ENCODE measurements around the gene JARID2.

The JARID2 gene

GRCh38 chr6:15421945-15422733, 176.3 kb downstream of the JARID2 start:
- DNase-seq (ENCODE audit: low read depth) = no peak

DNA sequence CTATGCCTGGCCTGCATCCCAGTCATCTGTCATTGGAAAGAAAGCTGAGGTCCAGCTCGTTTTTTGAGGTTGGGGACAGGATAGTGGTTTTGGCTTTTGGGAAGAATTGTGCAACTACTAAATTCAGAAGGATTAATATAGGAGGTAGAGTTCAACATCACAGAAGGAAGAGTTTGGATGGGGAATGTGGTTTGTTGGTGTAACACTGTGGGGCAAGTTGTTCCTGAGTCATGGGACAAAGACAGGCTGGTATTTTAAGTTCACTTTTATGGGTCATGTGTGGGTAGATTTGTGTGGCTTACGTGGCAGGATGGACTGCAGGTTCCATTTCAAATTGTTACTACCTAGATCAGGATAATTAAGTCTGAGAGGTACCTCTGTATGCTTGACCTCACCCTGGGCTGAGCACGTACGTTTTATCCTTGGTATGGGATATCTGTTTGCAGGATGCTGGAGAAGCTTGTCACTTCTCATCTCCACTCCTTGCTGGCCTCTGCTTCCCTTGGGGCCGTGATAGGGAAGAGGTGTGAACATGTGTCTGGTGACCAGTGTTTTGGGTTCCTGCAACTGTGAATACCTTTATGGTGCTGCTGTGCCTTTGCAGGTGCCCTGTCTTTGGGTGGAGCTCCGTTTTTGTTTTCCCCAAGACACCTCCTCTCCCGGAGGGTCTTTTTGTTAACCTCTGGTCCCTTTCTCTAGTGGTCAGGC, 177.6 kb downstream of the JARID2 start:
- no peak for DNase-seq (ENCODE audit: low read depth)

- DNase-seq (ENCODE audit: low read depth) = no peak
Observed at GRCh38 chr6:15425947-15426346, 180.1 kb downstream of the JARID2 start.

GRCh38 chr6:15426395-15426794, 180.5 kb downstream of the JARID2 start:
- no peak for DNase-seq (ENCODE audit: low read depth)

DNA sequence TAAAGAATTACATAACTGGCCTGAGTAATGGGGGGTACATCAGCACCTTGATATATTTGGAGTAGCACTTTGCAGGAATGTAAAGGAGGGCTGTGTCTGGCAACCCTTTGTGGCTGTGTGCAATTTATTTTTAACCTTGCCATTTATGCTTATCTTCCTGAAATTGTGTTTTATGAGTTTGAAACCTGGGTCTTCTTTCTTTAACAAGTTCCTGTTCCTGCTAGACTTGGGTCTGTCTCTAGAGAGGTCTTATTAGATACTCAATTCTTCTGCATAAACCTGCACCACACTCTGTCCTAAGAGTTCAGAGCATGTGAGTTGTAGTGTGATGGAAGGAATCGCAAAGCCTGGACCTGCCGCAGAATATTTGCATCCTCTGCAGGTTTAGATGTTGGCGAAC, 181.0 kb downstream of the JARID2 start:
- DNase-seq (ENCODE audit: low read depth) = no peak

DNA sequence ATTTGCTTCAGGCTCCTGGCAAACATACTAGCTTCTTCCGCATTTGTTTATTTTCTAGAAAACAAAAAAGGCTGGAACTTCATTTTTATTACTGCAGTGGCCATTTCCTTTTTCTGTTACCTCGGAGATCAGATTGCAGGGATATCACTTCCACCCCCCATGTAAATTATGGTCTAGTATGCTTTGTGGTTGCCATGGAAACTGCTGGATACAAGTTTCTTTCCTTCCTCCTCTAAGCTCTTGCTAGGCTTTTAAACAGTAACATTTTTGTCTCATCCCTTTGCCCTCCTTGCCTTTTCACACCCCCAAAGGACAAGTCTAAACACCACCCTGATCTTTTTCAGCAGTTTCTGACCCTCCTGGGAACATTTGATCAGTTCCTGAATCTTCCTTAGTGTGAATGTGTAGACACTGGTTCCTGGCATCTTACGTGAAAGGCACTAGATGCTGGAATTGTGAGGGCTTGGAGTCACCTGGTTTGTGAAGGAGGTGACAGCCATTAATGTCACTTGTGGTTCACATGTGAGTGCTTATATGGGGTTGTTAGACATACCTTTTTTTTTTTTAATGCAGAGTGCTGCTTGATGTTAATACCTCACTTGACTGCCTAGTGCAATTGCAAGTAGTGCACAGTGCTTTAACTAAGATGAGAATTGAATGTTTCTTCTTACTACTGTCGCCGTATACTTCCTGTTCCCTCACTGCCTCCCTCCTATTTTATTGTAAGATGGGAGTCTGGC, 181.6 kb downstream of the JARID2 start:
- DNase-seq (ENCODE audit: low read depth) = no peak

- no peak for DNase-seq (ENCODE audit: low read depth)
Observed at GRCh38 chr6:15429141-15430110, 183.6 kb downstream of the JARID2 start.

GRCh38 chr6:15430186-15430585, 184.3 kb downstream of the JARID2 start:
- DNase-seq (ENCODE audit: low read depth) = no peak

GRCh38 chr6:15430931-15431405, 185.1 kb downstream of the JARID2 start:
- no peak for DNase-seq (ENCODE audit: low read depth)

GRCh38 chr6:15431762-15432483, 186.1 kb downstream of the JARID2 start:
- no peak for DNase-seq (ENCODE audit: low read depth)

GRCh38 chr6:15433511-15433861, 187.6 kb downstream of the JARID2 start:
- no peak for DNase-seq (ENCODE audit: low read depth)

DNA sequence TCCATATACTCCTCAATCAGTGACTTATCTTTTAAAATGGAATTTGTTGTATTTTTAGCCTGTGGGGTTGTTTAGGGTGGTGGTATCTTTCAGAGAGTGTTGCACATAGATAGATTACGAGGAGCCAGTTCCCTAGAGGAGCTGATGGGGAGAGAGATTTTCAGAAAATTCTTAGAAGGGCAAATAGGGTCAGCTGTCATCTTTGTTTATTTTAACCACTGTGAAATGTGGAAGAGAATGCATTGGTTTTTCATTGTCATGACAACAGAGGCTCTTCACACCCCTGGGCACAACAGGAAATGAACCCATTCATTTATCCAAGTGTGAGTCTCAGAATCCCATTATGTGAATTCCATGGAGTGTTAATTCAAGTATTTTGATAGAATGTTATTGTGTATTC, 188.4 kb downstream of the JARID2 start:
- no peak for DNase-seq (ENCODE audit: low read depth)

DNA sequence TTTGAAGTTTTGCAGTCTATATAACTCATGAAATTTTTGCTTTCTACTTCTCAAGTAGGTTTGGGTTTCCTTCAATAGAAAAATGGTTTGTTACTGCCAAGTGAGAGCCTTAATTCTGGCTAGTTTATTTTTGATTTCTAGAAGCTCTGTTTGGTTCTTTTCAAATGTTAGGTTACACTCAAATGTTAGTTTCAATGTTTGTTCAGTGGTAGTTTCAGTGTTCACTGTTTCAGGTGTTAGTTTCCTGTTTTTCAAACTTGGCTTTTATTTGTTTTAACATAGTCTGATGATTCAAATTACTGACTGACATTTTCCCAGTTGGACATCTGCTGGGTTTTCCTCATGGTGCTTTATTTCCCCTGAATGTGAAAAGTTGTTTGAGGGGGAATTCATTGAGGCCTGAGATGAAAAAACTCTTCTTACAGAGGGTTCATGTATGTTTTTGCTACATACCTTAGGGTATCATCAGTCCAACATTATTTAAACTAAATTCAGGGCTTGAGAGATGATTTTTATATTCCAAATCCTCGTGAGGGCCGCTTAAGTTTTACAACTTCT, 189.0 kb downstream of the JARID2 start:
- DNase-seq (ENCODE audit: low read depth) = no peak

GRCh38 chr6:15435468-15435867, 189.6 kb downstream of the JARID2 start:
- DNase-seq (ENCODE audit: low read depth) = no peak

DNA sequence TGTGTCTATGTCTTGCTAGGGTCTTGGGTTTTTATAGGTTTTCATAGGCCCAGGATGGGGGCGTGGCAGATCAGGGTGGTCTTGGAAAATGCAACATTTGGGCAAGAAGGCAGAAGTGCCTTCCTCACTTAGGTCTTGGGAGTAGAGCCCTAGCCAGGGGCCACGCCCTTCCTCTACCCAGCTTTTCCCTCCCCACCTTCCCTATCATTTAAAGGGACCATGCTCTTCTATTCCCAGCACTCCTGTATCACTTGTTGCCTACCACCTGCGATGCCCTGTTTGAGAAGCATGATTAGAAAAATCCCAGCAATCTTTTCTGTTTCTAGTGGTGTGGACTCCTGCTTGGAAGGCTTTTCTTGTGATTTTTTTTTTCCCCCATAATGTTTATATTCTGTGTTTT, 190.6 kb downstream of the JARID2 start:
- no peak for DNase-seq (ENCODE audit: low read depth)

GRCh38 chr6:15437090-15437635, 191.3 kb downstream of the JARID2 start:
- no peak for DNase-seq (ENCODE audit: low read depth)

GRCh38 chr6:15439410-15440025, 193.6 kb downstream of the JARID2 start:
- no peak for DNase-seq (ENCODE audit: low read depth)

- no peak for DNase-seq (ENCODE audit: low read depth)
Observed at GRCh38 chr6:15440040-15440439, 194.2 kb downstream of the JARID2 start.

GRCh38 chr6:15441215-15441868, 195.5 kb downstream of the JARID2 start:
- DNase-seq (ENCODE audit: low read depth) = no peak
